ENCODE data around the gene CYTH1. TPM values are rescaled to one million over a fixed set of nuclear protein-coding genes. Genes with fewer than 3 reads are reported as not detected.

CYTH1 gene
- total RNA-seq, 1 donor from 2014 or later = 25.0 TPM

GRCh38 chr17:78687125-78687524, 94.9 kb downstream of the CYTH1 start:
- peaks cover 3% of the 10 kb centered on the region for H3K9me3 Mint-ChIP-seq (ENCODE audit: unreplicated experiment)
- Histone ChIP-seq H3K79me2 (ENCODE audit: insufficient read depth, low read length) (no peaks in the 10 kb centered on the region), H3K27me3 (ENCODE audit: insufficient read depth, low read length) (no peaks in the 10 kb centered on the region), H3K9ac (ENCODE audit: low read length) (no peak overlapping the region), H3K4me1 (ENCODE audit: insufficient read depth, low read length) (peaks cover 4% of the 10 kb centered on the region), H3K27ac (ENCODE audit: low read depth, low read length) (no peak overlapping the region), H3K36me3 (ENCODE audit: insufficient read depth, low read length) (peaks cover 11% of the 10 kb centered on the region), H3K9me3 (ENCODE audit: insufficient read depth, low read depth, low read length) (no peaks in the 10 kb centered on the region), H2AFZ (ENCODE audit: low read depth, low read length) (no peak overlapping the region), H4K20me1 (ENCODE audit: insufficient read depth, low read length) (no peaks in the 10 kb centered on the region), H3K4me2 (ENCODE audit: low read length) (no peak overlapping the region), H3K4me3 (ENCODE audit: insufficient read depth, low read depth, low read length) (no peak overlapping the region)
- H3K36me3 Mint-ChIP-seq (ENCODE audit: low read depth, unreplicated experiment) = peaks cover 31% of the 10 kb centered on the region
- FAIRE-seq = no peak
- no peaks in the 10 kb centered on the region for H3K27me3 Mint-ChIP-seq (ENCODE audit: low read depth, unreplicated experiment)
- no peak overlapping the region for H3K27ac Mint-ChIP-seq (ENCODE audit: unreplicated experiment)
- TF ChIP-seq CTCF (IDR thresholded peaks at IDR 0.05; ENCODE audit: insufficient read depth, low read depth, low read length) = no peak
- TF ChIP-seq EZH2 (IDR thresholded peaks at IDR 0.05; ENCODE audit: insufficient read depth, low read length) = no peak
- peaks cover 8% of the 10 kb centered on the region for H3K4me1 Mint-ChIP-seq (ENCODE audit: low read depth, unreplicated experiment)
- H3K4me3 Mint-ChIP-seq (ENCODE audit: unreplicated experiment) = no peak overlapping the region
- DNase-seq (ENCODE audit: low read depth) = no peak

GRCh38 chr17:78684026-78684425, 98.0 kb downstream of the CYTH1 start:
- TF ChIP-seq EZH2 (IDR thresholded peaks at IDR 0.05; ENCODE audit: insufficient read depth, low read length) = no peak
- TF ChIP-seq CTCF (IDR thresholded peaks at IDR 0.05; ENCODE audit: insufficient read depth, low read depth, low read length) = no peak

GRCh38 chr17:78683408-78683961, 98.6 kb downstream of the CYTH1 start:
- peaks cover 10% of the 10 kb centered on the region for H3K36me3 ChIP-seq (ENCODE audit: insufficient read depth, low read length)
- no peaks in the 10 kb centered on the region for H3K9me3 Mint-ChIP-seq (ENCODE audit: unreplicated experiment)
- TF ChIP-seq CTCF (IDR thresholded peaks at IDR 0.05; ENCODE audit: insufficient read depth, low read depth, low read length) (no peak), EZH2 (IDR thresholded peaks at IDR 0.05; ENCODE audit: insufficient read depth, low read length) (no peak)
- no peak overlapping the region for H3K4me2 ChIP-seq (ENCODE audit: low read length)
- FAIRE-seq = no peak
- no peaks in the 10 kb centered on the region for H3K27me3 ChIP-seq (ENCODE audit: insufficient read depth, low read length)
- H3K79me2 ChIP-seq (ENCODE audit: insufficient read depth, low read length) = no peaks in the 10 kb centered on the region
- H3K4me1 ChIP-seq (ENCODE audit: insufficient read depth, low read length) = peaks cover 20% of the 10 kb centered on the region
- H3K27ac Mint-ChIP-seq (ENCODE audit: unreplicated experiment) = no peak overlapping the region
- no peaks in the 10 kb centered on the region for H3K27me3 Mint-ChIP-seq (ENCODE audit: low read depth, unreplicated experiment)
- H3K4me3 Mint-ChIP-seq (ENCODE audit: unreplicated experiment) = no peak overlapping the region
- no peak overlapping the region for H3K27ac ChIP-seq (ENCODE audit: low read depth, low read length)
- no peak for DNase-seq (ENCODE audit: low read depth)
- no peaks in the 10 kb centered on the region for H3K9me3 ChIP-seq (ENCODE audit: insufficient read depth, low read depth, low read length)
- H4K20me1 ChIP-seq (ENCODE audit: insufficient read depth, low read length) = no peaks in the 10 kb centered on the region
- peaks cover 24% of the 10 kb centered on the region for H3K36me3 Mint-ChIP-seq (ENCODE audit: low read depth, unreplicated experiment)
- H2AFZ ChIP-seq (ENCODE audit: low read depth, low read length) = no peak overlapping the region
- H3K4me3 ChIP-seq (ENCODE audit: insufficient read depth, low read depth, low read length) = no peak overlapping the region
- H3K9ac ChIP-seq (ENCODE audit: low read length) = no peak overlapping the region
- peaks cover 34% of the 10 kb centered on the region for H3K4me1 Mint-ChIP-seq (ENCODE audit: low read depth, unreplicated experiment)

More at GRCh38 chr17:78684026-78684425, 98.0 kb downstream of the CYTH1 start:
- Histone ChIP-seq H3K27me3 (ENCODE audit: insufficient read depth, low read length) (no peaks in the 10 kb centered on the region), H3K9me3 (ENCODE audit: insufficient read depth, low read depth, low read length) (no peaks in the 10 kb centered on the region), H2AFZ (ENCODE audit: low read depth, low read length) (no peak overlapping the region), H3K9ac (ENCODE audit: low read length) (no peak overlapping the region), H3K27ac (ENCODE audit: low read depth, low read length) (no peak overlapping the region), H3K4me1 (ENCODE audit: insufficient read depth, low read length) (peaks cover 20% of the 10 kb centered on the region), H3K4me2 (ENCODE audit: low read length) (no peak overlapping the region), H3K36me3 (ENCODE audit: insufficient read depth, low read length) (peaks cover 11% of the 10 kb centered on the region), H3K4me3 (ENCODE audit: insufficient read depth, low read depth, low read length) (no peak overlapping the region), H4K20me1 (ENCODE audit: insufficient read depth, low read length) (no peaks in the 10 kb centered on the region), H3K79me2 (ENCODE audit: insufficient read depth, low read length) (no peaks in the 10 kb centered on the region)
- DNase-seq (ENCODE audit: low read depth) (no peak), FAIRE-seq (no peak)
- Mint-ChIP-seq H3K4me1 (ENCODE audit: low read depth, unreplicated experiment) (peaks cover 34% of the 10 kb centered on the region), H3K27me3 (ENCODE audit: low read depth, unreplicated experiment) (no peaks in the 10 kb centered on the region), H3K9me3 (ENCODE audit: unreplicated experiment) (no peaks in the 10 kb centered on the region), H3K36me3 (ENCODE audit: low read depth, unreplicated experiment) (peaks cover 24% of the 10 kb centered on the region), H3K4me3 (ENCODE audit: unreplicated experiment) (no peak overlapping the region), H3K27ac (ENCODE audit: unreplicated experiment) (no peak overlapping the region)

All from astrocyte (in vitro differentiated cells and primary cell).